DOHH2 (cell line): ENCODE measurements around the gene PIK3R2.

Experiments used
- H3F3A ChIP-seq: fragments of 200-600 bp; sonication (generic), shearing (Covaris generic); 2 replicates; pipeline ENCODE4 v1.6.0; 2016; ENCODE audit warnings: antibody characterized with exemption, mild to moderate bottlenecking; ENCODE audit not compliant: control insufficient read depth, insufficient read depth
- H3K27ac ChIP-seq: fragments of 200-600 bp; sonication (generic); 2 replicates; pipeline ENCODE4 v1.5.1; 2014; ENCODE audit warnings: low read depth, mild to moderate bottlenecking, low read length, moderate library complexity
- H3K27me3 ChIP-seq: fragments of 200-600 bp; sonication (generic); 2 replicates; pipeline ENCODE4 v1.6.1; 2014; ENCODE audit warnings: mild to moderate bottlenecking, low read length, mixed read lengths; ENCODE audit not compliant: control insufficient read depth
- H3K36me3 ChIP-seq: fragments of 200-600 bp; sonication (generic); 2 replicates; pipeline ENCODE4 v1.6.1; 2014; ENCODE audit warnings: mild to moderate bottlenecking, low read length, moderate library complexity, mixed read lengths; ENCODE audit not compliant: control insufficient read depth
- H3K4me1 ChIP-seq: fragments of 200-600 bp; sonication (generic); 2 replicates; pipeline ENCODE4 v1.6.1; 2014; ENCODE audit warnings: mild to moderate bottlenecking, low read length, mixed read lengths; ENCODE audit not compliant: control insufficient read depth
- H3K4me2 ChIP-seq: fragments of 200-600 bp; sonication (generic); 2 replicates; pipeline ENCODE4 v1.6.0; 2014; ENCODE audit warnings: mild to moderate bottlenecking, low read length, moderate library complexity
- H3K4me3 ChIP-seq: fragments of 200-600 bp; sonication (generic); 2 replicates; pipeline ENCODE4 v1.5.1; 2014; ENCODE audit warnings: mild to moderate bottlenecking, low read length, mixed read lengths
- H3K79me2 ChIP-seq: fragments of 200-600 bp; sonication (generic); 2 replicates; pipeline ENCODE4 v1.6.1; 2014; ENCODE audit warnings: mild to moderate bottlenecking, low read length, mixed read lengths; ENCODE audit not compliant: control insufficient read depth
- H3K9me2 ChIP-seq: fragments of 200-600 bp; sonication (generic); replicated peaks from 2 replicates; pipeline ENCODE4 v1.6.1; 2014; ENCODE audit warnings: mild to moderate bottlenecking, low read length, mixed read lengths; ENCODE audit not compliant: control insufficient read depth
- H3K9me3 ChIP-seq: fragments of 200-600 bp; sonication (generic); 2 replicates; pipeline ENCODE4 v1.6.1; 2014; ENCODE audit warnings: antibody characterized with exemption, low read length, mixed read lengths; ENCODE audit not compliant: control insufficient read depth, insufficient read depth
- H4K20me1 ChIP-seq: fragments of 200-600 bp; sonication (generic); 2 replicates; pipeline ENCODE4 v1.6.0; 2014; ENCODE audit warnings: low read depth, mild to moderate bottlenecking, antibody characterized with exemption, low read length, moderate library complexity; ENCODE audit not compliant: control insufficient read depth, insufficient read depth
- EZH2phosphoT487 ChIP-seq: fragments of 200-600 bp; sonication (generic); IDR thresholded peaks from 2 replicates; pipeline ENCODE4 v1.6.1; 2017; ENCODE audit warnings: borderline replicate concordance, mild to moderate bottlenecking, antibody characterized with exemption, low read length, moderate library complexity, mixed read lengths
- TF ChIP-seq, protein P1 (sequence below): fragments of 200-600 bp; sonication (generic); IDR thresholded peaks from one replicate; pipeline ENCODE4 v1.5.1; 2014; ENCODE audit warnings: antibody characterized with exemption, mild to moderate bottlenecking, low read depth, low read length; ENCODE audit not compliant: poor library complexity, severe bottlenecking

PIK3R2 gene

DNA sequence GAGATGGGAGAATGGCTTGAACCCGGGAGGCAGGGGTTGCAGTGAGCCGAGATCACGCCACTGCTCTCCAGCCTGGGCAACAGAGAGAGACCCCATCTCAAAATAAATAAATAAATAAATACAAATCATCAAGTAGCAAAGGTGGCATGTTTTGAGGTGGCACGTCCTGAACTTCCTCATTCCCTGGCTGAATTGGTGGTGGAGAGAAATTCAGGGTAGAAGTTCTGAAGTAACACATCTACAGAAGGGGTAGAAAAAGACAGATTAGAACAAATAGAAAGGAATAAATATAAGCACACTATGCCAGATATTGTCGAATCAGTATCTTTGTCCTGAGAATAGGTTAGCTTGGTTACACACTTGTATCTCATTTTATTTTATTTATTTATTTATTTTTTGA, 27.0 kb downstream of the PIK3R2 start:
- H3K79me2 ChIP-seq, result peaks cover 22% of the 10 kb centered on the region
- peak overlapping the region; percentile 77; the same call in 1 of the 2 replicates for H3K4me2 ChIP-seq
- H3K9me2 ChIP-seq, result no peaks in the 10 kb centered on the region
- no peak overlapping the region for H3K4me3 ChIP-seq
- H3F3A ChIP-seq, result peaks cover 26% of the 10 kb centered on the region
- H3K4me1 ChIP-seq, result peaks cover 72% of the 10 kb centered on the region
- TF ChIP-seq EZH2phosphoT487, result no peak
- TF ChIP-seq, protein P1, sequence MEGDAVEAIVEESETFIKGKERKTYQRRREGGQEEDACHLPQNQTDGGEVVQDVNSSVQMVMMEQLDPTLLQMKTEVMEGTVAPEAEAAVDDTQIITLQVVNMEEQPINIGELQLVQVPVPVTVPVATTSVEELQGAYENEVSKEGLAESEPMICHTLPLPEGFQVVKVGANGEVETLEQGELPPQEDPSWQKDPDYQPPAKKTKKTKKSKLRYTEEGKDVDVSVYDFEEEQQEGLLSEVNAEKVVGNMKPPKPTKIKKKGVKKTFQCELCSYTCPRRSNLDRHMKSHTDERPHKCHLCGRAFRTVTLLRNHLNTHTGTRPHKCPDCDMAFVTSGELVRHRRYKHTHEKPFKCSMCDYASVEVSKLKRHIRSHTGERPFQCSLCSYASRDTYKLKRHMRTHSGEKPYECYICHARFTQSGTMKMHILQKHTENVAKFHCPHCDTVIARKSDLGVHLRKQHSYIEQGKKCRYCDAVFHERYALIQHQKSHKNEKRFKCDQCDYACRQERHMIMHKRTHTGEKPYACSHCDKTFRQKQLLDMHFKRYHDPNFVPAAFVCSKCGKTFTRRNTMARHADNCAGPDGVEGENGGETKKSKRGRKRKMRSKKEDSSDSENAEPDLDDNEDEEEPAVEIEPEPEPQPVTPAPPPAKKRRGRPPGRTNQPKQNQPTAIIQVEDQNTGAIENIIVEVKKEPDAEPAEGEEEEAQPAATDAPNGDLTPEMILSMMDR, result no peak
- no peaks in the 10 kb centered on the region for H3K27me3 ChIP-seq
- H3K27ac ChIP-seq, result peak overlapping the region; percentile 74
- H3K36me3 ChIP-seq, result peaks cover 42% of the 10 kb centered on the region
- H4K20me1 ChIP-seq, result peaks cover 5% of the 10 kb centered on the region
- no peaks in the 10 kb centered on the region for H3K9me3 ChIP-seq

DNA sequence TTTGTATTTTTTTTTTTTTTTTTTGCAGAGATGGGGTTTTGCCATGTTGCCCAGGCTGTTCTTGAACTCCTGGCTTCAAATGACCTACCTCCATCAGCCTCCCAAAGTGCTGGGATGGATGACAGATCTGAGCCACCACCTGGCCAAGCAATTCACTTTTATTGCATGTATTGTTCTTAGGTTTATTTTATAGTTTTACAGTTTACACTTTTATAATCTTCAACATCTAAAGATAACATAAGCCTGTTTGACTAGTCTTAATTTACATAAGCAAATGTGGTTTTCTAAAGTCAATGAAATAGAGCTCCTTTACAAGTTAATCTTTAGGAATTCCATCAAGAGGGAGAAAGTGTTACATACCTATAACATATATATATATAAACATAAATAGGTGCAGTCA, 30.6 kb downstream of the PIK3R2 start:
- H3K4me3 ChIP-seq, result no peak overlapping the region
- H3K4me2 ChIP-seq, result no peak overlapping the region
- H4K20me1 ChIP-seq, result no peaks in the 10 kb centered on the region
- H3K4me1 ChIP-seq, result peaks cover 64% of the 10 kb centered on the region
- peaks cover 17% of the 10 kb centered on the region for H3K36me3 ChIP-seq
- no peaks in the 10 kb centered on the region for H3K27me3 ChIP-seq
- no peaks in the 10 kb centered on the region for H3K9me3 ChIP-seq
- H3F3A ChIP-seq, result peaks cover 44% of the 10 kb centered on the region
- no peaks in the 10 kb centered on the region for H3K9me2 ChIP-seq
- H3K79me2 ChIP-seq, result no peaks in the 10 kb centered on the region
- TF ChIP-seq, protein P1, result no peak
- no peak for TF ChIP-seq EZH2phosphoT487
- no peak overlapping the region for H3K27ac ChIP-seq

DNA sequence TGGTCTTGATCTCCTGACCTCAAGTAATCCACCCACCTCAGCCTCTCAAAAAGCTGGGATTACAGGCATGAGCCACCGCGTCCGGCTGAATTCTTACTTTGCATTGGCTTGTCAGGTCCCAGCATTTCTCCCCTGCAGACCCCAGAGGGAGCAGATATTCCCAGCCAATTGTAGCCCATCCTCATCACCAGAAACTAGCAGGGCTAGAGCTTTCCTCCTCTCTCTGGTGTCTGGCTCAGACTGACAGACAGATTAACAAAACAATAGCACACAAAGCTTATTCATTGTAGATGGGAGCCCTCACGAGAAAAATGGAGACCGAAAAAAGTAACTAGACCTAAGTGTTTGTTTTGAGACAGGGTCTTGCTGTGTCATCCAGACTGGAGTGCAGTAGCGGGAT, 32.6 kb downstream of the PIK3R2 start:
- H3K36me3 ChIP-seq, result peaks cover 9% of the 10 kb centered on the region
- no peaks in the 10 kb centered on the region for H4K20me1 ChIP-seq
- no peak for TF ChIP-seq EZH2phosphoT487
- TF ChIP-seq, protein P1, result no peak
- H3K4me2 ChIP-seq, result no peak overlapping the region
- H3K27me3 ChIP-seq, result no peaks in the 10 kb centered on the region
- no peaks in the 10 kb centered on the region for H3K79me2 ChIP-seq
- H3K4me1 ChIP-seq, result peaks cover 59% of the 10 kb centered on the region
- no peak overlapping the region for H3K27ac ChIP-seq
- peaks cover 44% of the 10 kb centered on the region for H3F3A ChIP-seq
- no peak overlapping the region for H3K4me3 ChIP-seq
- H3K9me2 ChIP-seq, result no peaks in the 10 kb centered on the region
- no peaks in the 10 kb centered on the region for H3K9me3 ChIP-seq
